ENCODE data around the gene EPHB2. TPM values are rescaled to one million over a fixed set of nuclear protein-coding genes. Genes with fewer than 3 reads are reported as not detected.

Gene EPHB2
- polyA plus RNA-seq, 1 donor from 2014 or later: not detected

DNA sequence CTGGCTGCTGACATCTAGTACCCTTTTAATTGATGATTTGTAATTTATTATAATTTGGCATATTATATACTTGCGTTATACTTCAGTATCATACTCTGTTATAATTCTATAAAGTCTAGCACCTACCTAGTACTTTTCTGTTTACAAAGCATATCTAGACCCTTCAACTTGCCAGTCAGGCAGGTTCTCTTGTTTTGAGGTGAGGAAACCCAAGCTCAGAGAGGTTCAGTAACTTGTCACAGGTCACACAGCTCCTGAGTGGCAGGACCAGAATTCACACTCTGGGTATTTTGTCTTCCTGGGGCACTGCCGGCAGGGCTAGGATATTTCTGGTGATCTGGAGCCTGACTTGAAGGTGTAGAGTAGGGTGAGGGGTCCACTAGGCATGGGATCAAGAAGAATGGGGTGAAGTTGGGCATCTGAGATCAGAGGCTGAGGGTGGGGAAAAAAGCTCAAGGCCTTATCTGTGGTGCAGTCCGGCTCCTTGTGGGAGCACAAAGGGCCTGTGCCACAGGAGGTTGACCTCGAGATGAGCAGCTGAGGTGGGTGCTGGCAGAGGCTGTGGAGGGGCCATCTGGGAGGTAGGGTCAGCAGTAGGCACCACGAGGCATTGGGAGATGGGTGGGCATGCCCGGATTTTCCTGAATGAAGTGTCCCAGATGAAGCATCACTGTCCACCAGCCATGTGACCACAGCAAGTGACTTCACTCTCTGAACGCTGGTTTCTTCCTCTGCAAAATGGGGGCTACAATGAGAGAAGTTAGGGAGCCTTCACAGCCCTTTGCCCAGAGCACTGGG, 102.6 kb downstream of the EPHB2 start:
- H3K4me3 Mint-ChIP-seq: no peak overlapping the region
- H3K36me3 Mint-ChIP-seq: no peaks in the 10 kb centered on the region
- H3K4me1 Mint-ChIP-seq: no peaks in the 10 kb centered on the region
- H3K9me3 Mint-ChIP-seq: no peaks in the 10 kb centered on the region
- no peak overlapping the region for H3K27ac Mint-ChIP-seq
- peaks cover 1% of the 10 kb centered on the region for H3K27me3 Mint-ChIP-seq

DNA sequence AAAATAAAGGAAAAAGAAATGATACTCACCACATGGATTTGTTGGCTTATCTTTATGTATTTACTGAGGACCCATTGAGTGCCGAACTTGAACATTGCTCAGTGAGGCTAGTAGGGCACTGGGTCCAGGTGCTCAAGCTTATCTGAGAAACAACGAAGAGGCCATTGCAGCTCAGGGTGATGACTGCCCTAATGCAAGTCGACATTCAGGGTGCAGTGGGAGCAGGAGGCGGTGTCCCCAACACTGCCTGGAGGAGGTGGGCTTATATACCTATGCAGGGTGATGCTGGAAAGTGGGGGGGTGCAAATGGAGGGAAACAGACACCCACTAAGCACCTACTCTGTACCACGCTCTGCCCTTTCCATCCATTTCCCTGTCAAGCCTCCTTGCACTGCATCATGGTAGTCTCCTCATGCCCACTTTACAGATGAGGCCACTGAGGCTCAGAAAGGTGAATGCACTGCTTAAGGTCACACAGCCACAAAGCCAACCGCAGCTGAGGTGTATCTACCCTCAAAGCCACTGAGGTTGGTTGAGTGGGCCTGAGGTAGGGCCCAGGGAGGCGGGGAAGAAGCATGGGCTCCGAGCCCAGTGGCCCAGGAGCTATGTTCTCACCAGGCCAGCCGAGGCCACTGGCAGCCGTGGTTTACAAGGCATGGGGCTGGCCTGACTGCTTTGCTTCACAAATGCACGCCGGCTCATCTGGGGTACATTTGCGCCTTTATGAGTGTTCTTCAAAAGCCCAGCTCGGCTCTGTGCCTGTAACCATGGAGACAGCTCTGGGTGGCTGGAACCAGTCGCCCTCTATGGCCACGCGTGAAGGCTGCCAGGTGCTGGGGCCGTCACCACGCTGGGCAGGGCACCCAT, 103.8 kb downstream of the EPHB2 start:
- Mint-ChIP-seq H3K27ac (no peak overlapping the region), H3K9me3 (no peaks in the 10 kb centered on the region), H3K36me3 (peaks cover 2% of the 10 kb centered on the region), H3K27me3 (peaks cover 5% of the 10 kb centered on the region), H3K4me1 (no peaks in the 10 kb centered on the region), H3K4me3 (no peak overlapping the region)

DNA sequence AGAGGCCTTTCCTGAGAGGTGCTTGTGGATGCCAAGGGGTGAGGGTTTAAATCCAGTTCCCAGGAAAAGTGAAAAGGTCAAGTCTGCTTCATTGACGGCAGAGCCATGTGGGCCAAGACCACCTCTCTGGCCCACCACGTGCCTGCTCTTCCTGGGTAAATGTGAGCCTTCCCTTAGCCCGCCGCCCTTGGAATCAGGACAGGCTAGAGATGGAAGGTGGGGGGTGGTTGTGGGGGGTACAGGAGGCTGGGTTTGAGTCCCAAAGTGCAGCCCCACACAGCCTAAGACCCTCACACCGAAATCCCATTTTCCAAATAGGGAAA, 104.4 kb downstream of the EPHB2 start:
- Mint-ChIP-seq H3K27ac (peak overlapping the region in 1 of 3 donors; percentile 13), H3K9me3 (no peaks in the 10 kb centered on the region), H3K36me3 (peaks cover 2% of the 10 kb centered on the region), H3K4me3 (no peak overlapping the region), H3K27me3 (peaks cover 6% of the 10 kb centered on the region), H3K4me1 (no peaks in the 10 kb centered on the region)

- no peaks in the 10 kb centered on the region for H3K4me1 Mint-ChIP-seq
- H3K27me3 Mint-ChIP-seq: peaks cover 7% of the 10 kb centered on the region
- peaks cover 2% of the 10 kb centered on the region for H3K36me3 Mint-ChIP-seq
- no peak overlapping the region for H3K4me3 Mint-ChIP-seq
- peak overlapping the region in 1 of 3 donors; percentile 13 for H3K27ac Mint-ChIP-seq
- no peaks in the 10 kb centered on the region for H3K9me3 Mint-ChIP-seq
Measured at GRCh38 chr1:22815421-22816066, 104.9 kb downstream of the EPHB2 start.

DNA sequence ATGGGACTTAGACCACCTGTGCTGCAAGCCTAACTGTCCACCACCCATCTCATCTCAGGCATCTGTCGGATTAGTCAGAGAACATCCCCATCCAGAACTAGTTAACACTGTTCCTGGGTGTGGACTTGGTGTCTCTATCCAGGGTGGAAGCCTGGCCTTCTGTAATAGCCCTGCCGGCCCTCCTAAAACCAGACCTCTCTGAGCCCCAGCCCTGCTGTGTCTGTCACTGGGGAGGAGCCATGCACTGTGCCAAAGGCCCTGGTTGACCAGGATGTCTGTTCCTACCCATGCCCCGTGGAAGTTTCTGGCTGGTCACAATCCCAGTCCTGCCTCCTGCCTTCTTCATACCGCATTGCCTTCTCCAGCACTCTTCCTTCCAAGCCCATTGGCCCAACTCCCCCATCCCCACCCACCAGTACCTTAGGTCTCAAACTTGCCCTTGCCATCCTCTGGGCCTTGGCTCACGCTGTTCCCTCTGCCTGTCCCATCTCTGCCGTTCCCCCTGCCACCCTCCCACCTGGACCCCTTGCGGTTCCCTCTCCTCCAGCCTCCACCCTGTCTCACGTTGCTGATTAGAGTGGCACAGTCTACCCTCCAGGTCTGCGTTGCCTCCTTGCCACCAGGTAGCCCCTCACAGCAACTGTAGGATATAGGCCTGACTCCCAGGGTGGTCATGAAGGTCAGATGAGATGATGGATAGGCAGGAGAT, 105.6 kb downstream of the EPHB2 start:
- Mint-ChIP-seq H3K36me3 (peaks cover 2% of the 10 kb centered on the region), H3K27me3 (peaks cover 7% of the 10 kb centered on the region), H3K9me3 (no peaks in the 10 kb centered on the region), H3K27ac (no peak overlapping the region), H3K4me1 (no peaks in the 10 kb centered on the region), H3K4me3 (no peak overlapping the region)

DNA sequence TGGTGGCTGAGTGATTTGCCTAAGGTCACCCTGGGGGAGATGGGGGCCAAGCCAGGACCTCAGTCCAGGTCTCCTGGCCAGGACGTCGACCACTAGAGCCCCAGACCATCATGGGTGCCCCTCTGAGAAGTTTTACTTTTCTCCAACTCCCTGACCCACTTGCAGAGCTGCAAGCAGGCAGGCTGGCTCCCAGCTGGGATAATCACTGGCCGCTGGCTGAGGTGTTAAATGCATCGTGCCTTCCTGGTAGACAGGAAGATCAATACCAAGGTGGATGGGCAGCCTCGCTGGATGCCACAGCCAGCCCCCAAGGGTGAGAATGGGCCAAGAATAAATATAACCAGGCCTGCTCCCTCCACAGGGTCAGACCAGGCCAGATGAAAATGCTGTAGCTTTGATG, 106.2 kb downstream of the EPHB2 start:
- Mint-ChIP-seq H3K4me1 (no peaks in the 10 kb centered on the region), H3K4me3 (no peak overlapping the region), H3K27ac (no peak overlapping the region), H3K36me3 (peaks cover 2% of the 10 kb centered on the region), H3K27me3 (peaks cover 8% of the 10 kb centered on the region), H3K9me3 (no peaks in the 10 kb centered on the region)

- H3K27me3 Mint-ChIP-seq: peaks cover 9% of the 10 kb centered on the region
- no peak overlapping the region for H3K27ac Mint-ChIP-seq
- peaks cover 4% of the 10 kb centered on the region for H3K36me3 Mint-ChIP-seq
- H3K9me3 Mint-ChIP-seq: no peaks in the 10 kb centered on the region
- H3K4me3 Mint-ChIP-seq: no peak overlapping the region
- no peaks in the 10 kb centered on the region for H3K4me1 Mint-ChIP-seq
Measured at GRCh38 chr1:22817462-22817861, 106.8 kb downstream of the EPHB2 start.

- Mint-ChIP-seq H3K9me3 (no peaks in the 10 kb centered on the region), H3K36me3 (peaks cover 4% of the 10 kb centered on the region), H3K4me1 (no peaks in the 10 kb centered on the region), H3K27ac (peak overlapping the region in 1 of 3 donors; percentile 78), H3K27me3 (peaks cover 9% of the 10 kb centered on the region), H3K4me3 (no peak overlapping the region)
Measured at GRCh38 chr1:22818061-22818770, 107.6 kb downstream of the EPHB2 start.

DNA sequence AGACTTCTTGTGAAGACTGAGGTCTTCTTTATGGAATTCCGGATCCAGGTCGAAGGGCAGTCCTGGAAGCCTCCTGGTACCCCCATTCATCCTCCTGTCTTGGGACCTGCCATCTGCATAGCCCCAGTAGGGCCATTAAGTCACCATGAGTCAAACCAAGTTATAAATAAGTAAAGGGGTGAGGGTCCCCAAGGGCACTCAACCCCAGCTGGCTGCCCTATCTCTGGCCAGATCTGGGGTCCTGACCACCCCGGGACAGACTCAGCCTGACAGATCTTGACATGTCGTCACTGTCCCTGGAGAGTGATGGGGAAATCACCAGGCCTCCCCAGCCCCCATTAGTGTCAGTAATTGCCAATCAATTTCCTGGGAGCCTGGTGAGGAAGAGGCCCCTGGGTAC, 108.7 kb downstream of the EPHB2 start:
- Mint-ChIP-seq H3K36me3 (peaks cover 4% of the 10 kb centered on the region), H3K27me3 (peaks cover 9% of the 10 kb centered on the region), H3K9me3 (peaks cover 0 to 2% (median 0%) of the 10 kb centered on the region in 3 donors), H3K27ac (no peak overlapping the region), H3K4me3 (no peak overlapping the region), H3K4me1 (peaks cover 0 to 2% (median 0%) of the 10 kb centered on the region in 3 donors)

DNA sequence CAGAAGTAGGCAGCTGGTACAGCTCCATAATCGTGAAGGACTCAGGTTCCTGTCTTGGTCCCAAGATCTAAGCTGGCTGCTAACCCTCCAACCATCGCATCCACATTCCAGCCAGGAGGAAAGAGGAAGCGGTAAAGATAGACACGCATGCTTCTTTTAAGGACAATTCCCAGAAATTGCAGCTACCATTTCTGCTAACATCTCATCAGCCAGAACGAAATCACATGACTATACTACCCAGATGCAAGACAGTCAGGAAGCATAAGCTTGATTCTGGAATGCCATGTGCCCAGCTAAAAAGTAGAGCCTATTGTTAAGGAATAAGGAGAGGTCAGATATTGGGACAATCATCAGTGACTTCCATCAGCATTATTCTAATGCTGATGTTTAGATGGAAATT, 110.4 kb downstream of the EPHB2 start:
- Mint-ChIP-seq H3K4me3 (no peak overlapping the region), H3K9me3 (peaks cover 0 to 2% (median 0%) of the 10 kb centered on the region in 3 donors), H3K27ac (no peak overlapping the region), H3K27me3 (peaks cover 9% of the 10 kb centered on the region), H3K4me1 (peaks cover 0 to 2% (median 0%) of the 10 kb centered on the region in 3 donors), H3K36me3 (peaks cover 4% of the 10 kb centered on the region)

DNA sequence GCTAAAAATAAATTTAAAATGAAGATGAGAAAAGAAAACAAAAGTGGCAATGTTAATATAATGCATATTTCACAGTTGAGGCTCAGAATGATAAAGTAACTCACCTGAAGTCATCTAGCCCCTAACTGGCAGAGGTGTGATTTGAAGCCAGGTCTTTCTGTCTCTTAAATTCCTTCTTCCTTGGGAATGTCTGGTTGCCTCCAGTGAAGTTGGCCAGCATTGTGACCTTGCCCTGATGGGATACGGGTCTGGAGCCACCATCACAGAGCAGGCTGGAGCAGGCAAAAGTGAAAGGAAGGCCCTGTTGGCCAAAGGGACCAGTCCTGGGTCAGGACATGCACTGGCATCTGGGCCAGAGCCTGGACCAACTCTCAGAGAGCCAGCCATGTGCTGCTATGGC, 111.7 kb downstream of the EPHB2 start:
- Mint-ChIP-seq H3K36me3 (peaks cover 4% of the 10 kb centered on the region), H3K27me3 (peaks cover 13% of the 10 kb centered on the region), H3K4me3 (no peak overlapping the region), H3K27ac (no peak overlapping the region), H3K4me1 (peaks cover 0 to 2% (median 0%) of the 10 kb centered on the region in 3 donors), H3K9me3 (peaks cover 0 to 2% (median 0%) of the 10 kb centered on the region in 3 donors)

GRCh38 chr1:22824466-22824865, 113.8 kb downstream of the EPHB2 start:
- Mint-ChIP-seq H3K36me3 (peaks cover 2% of the 10 kb centered on the region), H3K4me1 (peaks cover 0 to 2% (median 0%) of the 10 kb centered on the region in 3 donors), H3K27ac (no peak overlapping the region), H3K27me3 (peaks cover 10% of the 10 kb centered on the region), H3K9me3 (peaks cover 0 to 2% (median 0%) of the 10 kb centered on the region in 3 donors), H3K4me3 (no peak overlapping the region)

GRCh38 chr1:22824975-22825374, 114.3 kb downstream of the EPHB2 start:
- Mint-ChIP-seq H3K4me3 (no peak overlapping the region), H3K27me3 (peaks cover 10% of the 10 kb centered on the region), H3K4me1 (peaks cover 0 to 2% (median 0%) of the 10 kb centered on the region in 3 donors), H3K36me3 (peaks cover 2% of the 10 kb centered on the region), H3K27ac (no peak overlapping the region), H3K9me3 (peaks cover 0 to 2% (median 0%) of the 10 kb centered on the region in 3 donors)
